ENCODE measurements around the gene XRCC1.

- TF ChIP-seq, protein P1, sequence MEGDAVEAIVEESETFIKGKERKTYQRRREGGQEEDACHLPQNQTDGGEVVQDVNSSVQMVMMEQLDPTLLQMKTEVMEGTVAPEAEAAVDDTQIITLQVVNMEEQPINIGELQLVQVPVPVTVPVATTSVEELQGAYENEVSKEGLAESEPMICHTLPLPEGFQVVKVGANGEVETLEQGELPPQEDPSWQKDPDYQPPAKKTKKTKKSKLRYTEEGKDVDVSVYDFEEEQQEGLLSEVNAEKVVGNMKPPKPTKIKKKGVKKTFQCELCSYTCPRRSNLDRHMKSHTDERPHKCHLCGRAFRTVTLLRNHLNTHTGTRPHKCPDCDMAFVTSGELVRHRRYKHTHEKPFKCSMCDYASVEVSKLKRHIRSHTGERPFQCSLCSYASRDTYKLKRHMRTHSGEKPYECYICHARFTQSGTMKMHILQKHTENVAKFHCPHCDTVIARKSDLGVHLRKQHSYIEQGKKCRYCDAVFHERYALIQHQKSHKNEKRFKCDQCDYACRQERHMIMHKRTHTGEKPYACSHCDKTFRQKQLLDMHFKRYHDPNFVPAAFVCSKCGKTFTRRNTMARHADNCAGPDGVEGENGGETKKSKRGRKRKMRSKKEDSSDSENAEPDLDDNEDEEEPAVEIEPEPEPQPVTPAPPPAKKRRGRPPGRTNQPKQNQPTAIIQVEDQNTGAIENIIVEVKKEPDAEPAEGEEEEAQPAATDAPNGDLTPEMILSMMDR (IDR thresholded peaks at IDR 0.05; ENCODE audit: borderline replicate concordance, extremely low read depth, low read length, poor library complexity, severe bottlenecking) = no peak
- TF ChIP-seq EZH2 (IDR thresholded peaks at IDR 0.05; ENCODE audit: borderline replicate concordance, low read depth, low read length, severe bottlenecking) = no peak
These were observed 18.9 kb upstream of the XRCC1 start for GRCh38 chr19:43594081-43594697.
